COLO668 (cell line): ENCODE data around the gene ONECUT3.

Source experiments
- DNase-seq: peaks from one replicate; lab custom pipeline; 2025; ENCODE audit not compliant: unreplicated experiment; lab: John Stamatoyannopoulos, UW

The ONECUT3 gene

GRCh38 chr19:1739960-1740629 is 13.2 kb upstream of the ONECUT3 start:
- no peak for DNase-seq

GRCh38 chr19:1742989-1743696 is 10.2 kb upstream of the ONECUT3 start:
- no peak for DNase-seq

GRCh38 chr19:1744133-1744665 is 9.1 kb upstream of the ONECUT3 start:
- no peak for DNase-seq

GRCh38 chr19:1744822-1745563 is 8.3 kb upstream of the ONECUT3 start:
- DNase-seq: no peak

GRCh38 chr19:1745589-1746031 is 7.7 kb upstream of the ONECUT3 start:
- no peak for DNase-seq

- peak; percentile 16 for DNase-seq
Observed at GRCh38 chr19:1746401-1747284, 6.7 kb upstream of the ONECUT3 start.

- DNase-seq: peak; percentile 28
Observed at GRCh38 chr19:1747285-1748114, 5.8 kb upstream of the ONECUT3 start.

GRCh38 chr19:1748115-1748872 is 5.0 kb upstream of the ONECUT3 start:
- peak; percentile 34 for DNase-seq

GRCh38 chr19:1748873-1749341 is 4.4 kb upstream of the ONECUT3 start:
- no peak for DNase-seq

- DNase-seq: peak; percentile 10
Observed at GRCh38 chr19:1749373-1750342, 3.6 kb upstream of the ONECUT3 start.

- no peak for DNase-seq
Observed at GRCh38 chr19:1750343-1751021, 2.8 kb upstream of the ONECUT3 start.

GRCh38 chr19:1751367-1752008 is 1.8 kb upstream of the ONECUT3 start:
- no peak for DNase-seq

GRCh38 chr19:1752009-1752756 is 1.1 kb upstream of the ONECUT3 start:
- DNase-seq: no peak

- DNase-seq: no peak
Observed at GRCh38 chr19:1754018-1754635, 821 bp downstream of the ONECUT3 start.

GRCh38 chr19:1754636-1755466 is 1.5 kb downstream of the ONECUT3 start:
- DNase-seq: peak; percentile 37
